Central memory CD4-positive, alpha-beta T cell (primary cell): ENCODE data around the gene TEK.
"Not testable (repeated sequence)": the region's sequence is repeated elsewhere in the genome, so short reads cannot be mapped to it uniquely, and the experiment has no call there.

Experiments
- DNase-seq: peaks from one replicate; pipeline ENCODE4 v3.0.0; 2022

TEK gene

GRCh38 chr9:27182421-27182820, 73.4 kb downstream of the TEK start:
- no peak for DNase-seq

- DNase-seq, result no peak
These were observed 74.1 kb downstream of the TEK start for GRCh38 chr9:27183131-27183530.

- no peak for DNase-seq
These were observed 74.7 kb downstream of the TEK start for GRCh38 chr9:27183701-27184100.

- no peak for DNase-seq
These were observed 75.7 kb downstream of the TEK start for GRCh38 chr9:27184556-27185351.

GRCh38 chr9:27188426-27188825, 79.4 kb downstream of the TEK start:
- DNase-seq, result no peak

- no peak for DNase-seq
These were observed 80.4 kb downstream of the TEK start for GRCh38 chr9:27189426-27189825.

- DNase-seq, result no peak
These were observed 83.4 kb downstream of the TEK start for GRCh38 chr9:27192291-27192960.

GRCh38 chr9:27193886-27194285, 84.9 kb downstream of the TEK start:
- no peak for DNase-seq

- DNase-seq, result no peak
These were observed 85.5 kb downstream of the TEK start for GRCh38 chr9:27194401-27195091.

GRCh38 chr9:27195191-27195590, 86.2 kb downstream of the TEK start:
- no peak for DNase-seq

- DNase-seq, result no peak
These were observed 87.4 kb downstream of the TEK start for GRCh38 chr9:27196383-27196782.

GRCh38 chr9:27198190-27198589, 89.2 kb downstream of the TEK start:
- no peak for DNase-seq

GRCh38 chr9:27202056-27202455, 93.0 kb downstream of the TEK start:
- DNase-seq, result no peak

GRCh38 chr9:27203783-27204182, 94.8 kb downstream of the TEK start:
- DNase-seq, result no peak

GRCh38 chr9:27204578-27204977, 95.6 kb downstream of the TEK start:
- no peak for DNase-seq

- no peak for DNase-seq
These were observed 96.2 kb downstream of the TEK start for GRCh38 chr9:27205198-27205597.

GRCh38 chr9:27206041-27206440, 97.0 kb downstream of the TEK start:
- DNase-seq, result no peak

GRCh38 chr9:27209034-27209433, 100.0 kb downstream of the TEK start:
- DNase-seq, result no peak

GRCh38 chr9:27210588-27210987, 101.6 kb downstream of the TEK start:
- no peak for DNase-seq

GRCh38 chr9:27212191-27212590, 103.2 kb downstream of the TEK start:
- DNase-seq, result no peak

GRCh38 chr9:27212621-27213020, 103.6 kb downstream of the TEK start:
- DNase-seq, result no peak

- no peak for DNase-seq
These were observed 118.2 kb downstream of the TEK start for GRCh38 chr9:27227192-27227591.

GRCh38 chr9:27239648-27240047, 130.6 kb downstream of the TEK start:
- not testable (repeated sequence) for DNase-seq

- DNase-seq, result no peak
These were observed 138.7 kb downstream of the TEK start for GRCh38 chr9:27247756-27248155.
